HCT116 (cell line): ENCODE data around the gene ATRN. TPM values are rescaled to one million over a fixed set of nuclear protein-coding genes. Genes with fewer than 3 reads are reported as not detected.

Source experiments
- ATAC-seq: fragments of 200-7000 bp; cut with Tn5 transposase; 2 replicates; pipeline ENCODE4 v1.9.1; 2020; ENCODE audit warnings: mild to moderate bottlenecking, moderate library complexity
- BruUV-seq: library from RNA; stranded (reverse); fragments of 400-500 nt; replicated peaks from 2 replicates; lab custom pipeline; 2021; lab: Mats Ljungman, UMichigan
- CTCF ChIA-PET: fragments of 300-600 bp; sonication (Branson Sonifier 250); formaldehyde crosslinking; loops from one replicate; lab custom pipeline; 2021; ENCODE audit warnings: antibody characterized with exemption; lab: Charles Lee
- POLR2A ChIA-PET: fragments of 300-600, 350-600 bp; sonication (Branson Sonifier 250); formaldehyde crosslinking; loops from one replicate; lab custom pipeline; 2021; ENCODE audit warnings: antibody characterized with exemption; lab: Charles Lee
- RAD21 ChIA-PET, 2 experiments: fragments of 300-600 bp; sonication (Branson Sonifier 250); formaldehyde crosslinking; loops; one replicate each; lab custom pipeline; 2023; ENCODE audit warnings: low total read pairs in 2 of 2; ENCODE audit not compliant: uncharacterized antibody in 2 of 2, unreplicated experiment in 2 of 2, low non-redundant PET in 1 of 2; lab: Charles Lee
- DNase-seq: peaks from one replicate; pipeline ENCODE4 v3.0.0-alpha.2; 2010; ENCODE audit warnings: low read depth, low spot score
- H2AFZ ChIP-seq: fragments of 200-600 bp; shearing (Covaris generic), sonication (generic); 2 replicates; pipeline ENCODE4 v1.6.1; 2017; ENCODE audit warnings: low read depth, mixed run types, mixed read lengths, antibody characterized with exemption, low read length; ENCODE audit not compliant: poor library complexity, severe bottlenecking
- H3K27ac ChIP-seq: 2 replicates; pipeline ENCODE4 v1.5.1; 2012; ENCODE audit warnings: low read depth, low read length
- H3K27me3 ChIP-seq: fragments of 200-600 bp; sonication (generic); 2 replicates; pipeline ENCODE4 v1.6.1; 2016; ENCODE audit warnings: mixed run types, low read length, mixed read lengths; ENCODE audit not compliant: insufficient read depth
- H3K36me3 ChIP-seq, 2 experiments: fragments of 200-500 bp in 1 of 2; fragments of 200-600 bp in 1 of 2; sonication (Bioruptor generic) in 1 of 2; sonication (generic) in 1 of 2; 2 replicates each; pipeline versions ENCODE4 v1.5.1 to v1.6.1; 2014 to 2016; ENCODE audit warnings: low read length in 2 of 2, inconsistent platforms in 1 of 2, mixed read lengths in 1 of 2, mixed run types in 1 of 2; ENCODE audit not compliant: insufficient read depth in 2 of 2, control insufficient read depth in 1 of 2
- H3K4me1 ChIP-seq, 2 experiments: fragments of 200-600 bp in 1 of 2; sonication (generic) in 1 of 2; 2 replicates each; pipeline versions ENCODE4 v1.5.1 to v1.6.1; 2012 to 2017; ENCODE audit warnings: low read length in 2 of 2, inconsistent platforms in 1 of 2, mild to moderate bottlenecking in 1 of 2, mixed read lengths in 1 of 2, mixed run types in 1 of 2, moderate library complexity in 1 of 2; ENCODE audit not compliant: insufficient read depth in 2 of 2, control insufficient read depth in 1 of 2
- H3K4me2 ChIP-seq: fragments of 200-600 bp; sonication (generic); 2 replicates; pipeline ENCODE4 v1.6.1; 2017; ENCODE audit warnings: mixed run types, low read length, mixed read lengths
- H3K4me3 ChIP-seq, 2 experiments: fragments of 200-600 bp in 1 of 2; sonication (generic) in 1 of 2; replicated peaks in 1 of 2; 2 replicates each; pipeline ENCODE4 v1.5.1; 2011 to 2016; ENCODE audit warnings: low read length in 2 of 2, control low read depth in 1 of 2, low read depth in 1 of 2, mild to moderate bottlenecking in 1 of 2, mixed read lengths in 1 of 2, mixed run types in 1 of 2
- H3K79me2 ChIP-seq: fragments of 200-600 bp; sonication (generic); 2 replicates; pipeline ENCODE4 v1.6.1; 2017; ENCODE audit warnings: mild to moderate bottlenecking, mixed run types, low read length, moderate library complexity, mixed read lengths; ENCODE audit not compliant: insufficient read depth
- H3K9ac ChIP-seq: fragments of 200-600 bp; sonication (generic); 2 replicates; pipeline ENCODE4 v1.6.1; 2016; ENCODE audit warnings: low read length, mixed read lengths
- H3K9me2 ChIP-seq: fragments of 200-600 bp; sonication (generic), shearing (Covaris generic); 2 replicates; pipeline ENCODE4 v1.6.1; 2017; ENCODE audit warnings: mixed run types, mild to moderate bottlenecking, moderate library complexity; ENCODE audit not compliant: insufficient read depth
- H3K9me3 ChIP-seq, 2 experiments: fragments of 200-500 bp in 1 of 2; fragments of 200-600 bp in 1 of 2; sonication (Bioruptor generic) in 1 of 2; sonication (generic) in 1 of 2; 2 replicates each; pipeline ENCODE4 v1.6.1; 2014 to 2017; ENCODE audit warnings: low read length in 2 of 2, mixed read lengths in 2 of 2, inconsistent platforms in 1 of 2, low read depth in 1 of 2, mild to moderate bottlenecking in 1 of 2, mixed run types in 1 of 2, moderate library complexity in 1 of 2; ENCODE audit not compliant: control insufficient read depth in 1 of 2, insufficient read depth in 1 of 2
- H4K20me1 ChIP-seq: fragments of 200-600 bp; sonication (generic), shearing (Covaris generic); 2 replicates; pipeline ENCODE4 v1.6.1; 2017; ENCODE audit warnings: mixed run types, mild to moderate bottlenecking, moderate library complexity; ENCODE audit not compliant: insufficient read depth
- EGR1 ChIP-seq: IDR thresholded peaks from 2 replicates; pipeline ENCODE4 v1.6.1; 2012; ENCODE audit warnings: low read depth
- ELF1 ChIP-seq: IDR thresholded peaks from 2 replicates; pipeline ENCODE4 v1.6.1; 2012; ENCODE audit warnings: low read depth, borderline replicate concordance
- POLR2AphosphoS5 ChIP-seq: IDR thresholded peaks from 2 replicates; pipeline ENCODE4 v1.6.1; 2011; ENCODE audit warnings: mild to moderate bottlenecking, low read depth, low read length, moderate library complexity
- TCF7L2 ChIP-seq: IDR thresholded peaks from 2 replicates; pipeline ENCODE4 v1.7.0; 2011; ENCODE audit warnings: borderline replicate concordance, inconsistent platforms; ENCODE audit not compliant: insufficient read depth, insufficient read length; ENCODE audit errors: extremely low read depth
- intact Hi-C: fragments of 100-400 bp; cut with micrococcal nuclease; formaldehyde crosslinking; loops from 2 replicates; pipeline ENCODE4 v1.10.0; 2022
- total RNA-seq: library from RNA; stranded (reverse); gene quantifications from one replicate; pipeline ENCODE4 v1.2.1, GENCODE V29; 2021; ENCODE audit not compliant: unreplicated experiment
- TF ChIP-seq, protein P1 (sequence below), 3 experiments: fragments of 200-600 bp in 1 of 3; sonication (generic) in 1 of 3; IDR thresholded peaks in 2 of 3; conservative IDR thresholded peaks in 1 of 3; 2 replicates each; pipeline ENCODE4 v1.5.1; 2012 to 2017; ENCODE audit warnings: low read depth in 2 of 3, low read length in 2 of 3, antibody characterized with exemption in 1 of 3, borderline replicate concordance in 1 of 3, control low read depth in 1 of 3, mild to moderate bottlenecking in 1 of 3, mixed read lengths in 1 of 3, mixed run types in 1 of 3, moderate library complexity in 1 of 3; ENCODE audit not compliant: insufficient read depth in 1 of 3

Gene ATRN
- total RNA-seq, 1 experiment from 2014 or later: 24.4 TPM

DNA sequence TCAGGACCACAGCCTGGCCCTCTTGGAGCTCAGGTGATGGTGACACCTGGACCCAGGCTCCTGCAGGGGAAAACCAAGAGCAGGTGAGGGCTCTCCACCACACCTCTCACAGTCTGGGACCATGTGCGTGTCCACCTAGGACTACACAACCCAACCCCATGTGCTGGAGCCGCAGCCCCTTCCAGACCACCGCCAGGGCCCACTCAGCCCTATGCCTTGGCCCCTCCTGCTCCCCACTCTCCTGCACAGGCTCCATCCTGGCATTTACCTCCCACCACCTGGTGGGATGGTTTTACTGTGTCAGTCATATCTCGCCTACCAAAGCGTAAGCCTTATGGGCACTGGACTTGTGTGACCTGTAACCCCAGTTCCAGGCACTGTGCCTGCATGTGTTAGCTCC is 224.0 kb downstream of the ATRN start:
- Histone ChIP-seq H3K36me3 (no peaks in the 10 kb centered on the region), H4K20me1 (no peaks in the 10 kb centered on the region), H3K4me2 (no peak overlapping the region), H3K4me3 (no peak overlapping the region), H3K79me2 (no peaks in the 10 kb centered on the region), H3K27ac (no peak overlapping the region), H3K9me3 (no peaks in the 10 kb centered on the region; a peak in 1 of 4 replicates), H3K4me1 (no peaks in the 10 kb centered on the region)
- no peak for ATAC-seq
- POLR2A ChIA-PET: no interaction called here
- TF ChIP-seq EGR1 (no peak), POLR2AphosphoS5 (no peak), ELF1 (no peak), TCF7L2 (no peak)
- TF ChIP-seq, all 23 proteins: peak for 0
- intact Hi-C loops: no loop called here
- BruUV-seq: no TSS peak
- no peak for DNase-seq
- RAD21 ChIA-PET: no interaction called here
- Histone ChIP-seq H3K9me2 (no peaks in the 10 kb centered on the region), H3K9ac (no peak overlapping the region), H3K27me3 (no peaks in the 10 kb centered on the region), H2AFZ (no peak overlapping the region)
- CTCF ChIA-PET: no interaction called here

DNA sequence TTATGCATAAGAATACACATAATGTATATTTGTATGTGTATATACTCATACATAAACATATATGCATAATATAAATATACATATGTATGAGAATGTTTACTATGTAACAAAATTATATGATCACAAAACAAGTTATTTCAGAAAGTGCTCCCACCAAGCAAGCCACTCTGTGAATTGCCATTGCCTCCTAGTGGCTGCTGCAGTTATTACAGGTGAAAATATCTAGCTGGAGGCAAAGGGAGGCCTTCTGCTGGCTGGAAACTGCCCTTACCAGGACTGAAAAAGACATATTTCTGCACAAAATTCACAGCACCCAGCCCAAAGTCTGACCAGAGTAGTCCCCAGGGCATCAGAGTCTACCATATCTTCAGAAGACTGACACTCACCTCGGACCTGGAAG is 225.4 kb downstream of the ATRN start:
- Histone ChIP-seq H3K9me3 (no peaks in the 10 kb centered on the region; a peak in 1 of 4 replicates), H3K79me2 (no peaks in the 10 kb centered on the region), H3K4me3 (no peak overlapping the region), H3K4me1 (no peaks in the 10 kb centered on the region), H3K9me2 (no peaks in the 10 kb centered on the region), H3K27ac (no peak overlapping the region), H4K20me1 (no peaks in the 10 kb centered on the region), H3K9ac (no peak overlapping the region), H3K4me2 (no peak overlapping the region), H3K36me3 (no peaks in the 10 kb centered on the region), H2AFZ (no peak overlapping the region), H3K27me3 (no peaks in the 10 kb centered on the region)
- ChIA-PET RAD21 (no interaction called here), CTCF (interaction anchor here (1.1 to 1.5 kb wide), 2 partner anchors 15 to 19 kb away, joined by 3 to 5 read pairs; no protein-coding TSS in a partner anchor), POLR2A (no interaction called here)
- no TSS peak for BruUV-seq
- DNase-seq (no peak), ATAC-seq (no peak)
- intact Hi-C loops: no loop called here
- TF ChIP-seq ELF1: no peak
- TF ChIP-seq, protein P1, sequence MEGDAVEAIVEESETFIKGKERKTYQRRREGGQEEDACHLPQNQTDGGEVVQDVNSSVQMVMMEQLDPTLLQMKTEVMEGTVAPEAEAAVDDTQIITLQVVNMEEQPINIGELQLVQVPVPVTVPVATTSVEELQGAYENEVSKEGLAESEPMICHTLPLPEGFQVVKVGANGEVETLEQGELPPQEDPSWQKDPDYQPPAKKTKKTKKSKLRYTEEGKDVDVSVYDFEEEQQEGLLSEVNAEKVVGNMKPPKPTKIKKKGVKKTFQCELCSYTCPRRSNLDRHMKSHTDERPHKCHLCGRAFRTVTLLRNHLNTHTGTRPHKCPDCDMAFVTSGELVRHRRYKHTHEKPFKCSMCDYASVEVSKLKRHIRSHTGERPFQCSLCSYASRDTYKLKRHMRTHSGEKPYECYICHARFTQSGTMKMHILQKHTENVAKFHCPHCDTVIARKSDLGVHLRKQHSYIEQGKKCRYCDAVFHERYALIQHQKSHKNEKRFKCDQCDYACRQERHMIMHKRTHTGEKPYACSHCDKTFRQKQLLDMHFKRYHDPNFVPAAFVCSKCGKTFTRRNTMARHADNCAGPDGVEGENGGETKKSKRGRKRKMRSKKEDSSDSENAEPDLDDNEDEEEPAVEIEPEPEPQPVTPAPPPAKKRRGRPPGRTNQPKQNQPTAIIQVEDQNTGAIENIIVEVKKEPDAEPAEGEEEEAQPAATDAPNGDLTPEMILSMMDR (IDR thresholded peaks at IDR 0.05 in 2 of 3, conservative IDR thresholded peaks at IDR 0.05 in 1 of 3; ENCODE audit: borderline replicate concordance in 1 of 3, insufficient read depth in 1 of 3, low read depth in 2 of 3, low read length in 2 of 3): peak in 2 of 3 experiments; percentile 57 to 71; a peak in 4 of 6 replicates
